Lower lobe of right lung (tissue), 2 donors: ENCODE results near the gene MEGF11. TPM values are rescaled to one million over a fixed set of nuclear protein-coding genes. Genes with fewer than 3 reads are reported as not detected.

ENCODE experiments used
- ATAC-seq, 2 donors: fragments of 200-7000 bp; cut with Tn5 transposase; one replicate each; pipeline ENCODE4 v1.9.1; 2020 to 2022; ENCODE audit warnings: mild to moderate bottlenecking in 2 of 2, moderate library complexity in 2 of 2
- DNase-seq: peaks from one replicate; pipeline ENCODE4 v3.0.0-alpha.2; 2020
- H3K27ac ChIP-seq: fragments of 200-600 bp; one replicate; pipeline ENCODE4 v1.8.0; 2022
- H3K27me3 ChIP-seq: fragments of 200-600 bp; one replicate; pipeline ENCODE4 v1.8.0; 2022; ENCODE audit warnings: low read depth
- H3K36me3 ChIP-seq: fragments of 200-600 bp; one replicate; pipeline ENCODE4 v1.8.0; 2022; ENCODE audit warnings: mild to moderate bottlenecking
- H3K4me1 ChIP-seq: fragments of 200-600 bp; one replicate; pipeline ENCODE4 v1.8.0; 2022
- H3K4me3 ChIP-seq: fragments of 200-600 bp; one replicate; pipeline ENCODE4 v1.8.0; 2022; ENCODE audit warnings: mild to moderate bottlenecking
- H3K9me3 ChIP-seq: fragments of 200-600 bp; one replicate; pipeline ENCODE4 v1.8.0; 2022
- CTCF ChIP-seq: fragments of 200-600 bp; IDR thresholded peaks from one replicate; pipeline ENCODE4 v1.8.0; 2022; ENCODE audit warnings: antibody characterized with exemption, mild to moderate bottlenecking
- intact Hi-C: fragments of 100-400 bp; cut with DNase I; formaldehyde crosslinking; loops from one replicate; pipeline ENCODE4 v1.11.0; 2022
- total RNA-seq: library from RNA; stranded (reverse); fragmentation: NEBNext Ultra II Directional; extraction: Animal tissue kit (Norgen Biotek cat#: 25700); gene quantifications from one replicate; pipeline ENCODE4 v1.2.1, GENCODE V29; 2021
- donor health status: DM: no; HTN: yes; CAD: no; lungs with severe emphysema.

Gene MEGF11
- total RNA-seq, 1 donor from 2014 or later = not detected

- Histone ChIP-seq H3K27me3 (no peaks in the 10 kb centered on the region), H3K4me3 (no peak overlapping the region), H3K27ac (no peak overlapping the region), H3K36me3 (no peaks in the 10 kb centered on the region), H3K4me1 (no peaks in the 10 kb centered on the region), H3K9me3 (peaks cover 2% of the 10 kb centered on the region)
- no peak for TF ChIP-seq CTCF
- intact Hi-C loops = no loop called here
- ATAC-seq (no peak), DNase-seq (no peak)
Observed at GRCh38 chr15:66089509-66089908, 164.0 kb downstream of the MEGF11 start.

- no peak for DNase-seq
- Histone ChIP-seq H3K27me3 (no peaks in the 10 kb centered on the region), H3K27ac (no peak overlapping the region), H3K36me3 (no peaks in the 10 kb centered on the region), H3K4me3 (no peak overlapping the region), H3K4me1 (no peaks in the 10 kb centered on the region), H3K9me3 (peaks cover 6% of the 10 kb centered on the region)
- no peak for TF ChIP-seq CTCF
- ATAC-seq = peak; percentile 32 to 41
- intact Hi-C loops = no loop called here
Observed at GRCh38 chr15:66089049-66089448, 164.5 kb downstream of the MEGF11 start.

- Histone ChIP-seq H3K27me3 (no peaks in the 10 kb centered on the region), H3K4me3 (no peak overlapping the region), H3K9me3 (peaks cover 7% of the 10 kb centered on the region), H3K36me3 (no peaks in the 10 kb centered on the region), H3K27ac (no peak overlapping the region), H3K4me1 (no peaks in the 10 kb centered on the region)
- intact Hi-C loops = no loop called here
- ATAC-seq (no peak), DNase-seq (no peak)
- TF ChIP-seq CTCF = no peak
Observed at GRCh38 chr15:66085128-66085527, 168.4 kb downstream of the MEGF11 start.

- Histone ChIP-seq H3K27me3 (no peaks in the 10 kb centered on the region), H3K36me3 (no peaks in the 10 kb centered on the region), H3K4me3 (no peak overlapping the region), H3K4me1 (no peaks in the 10 kb centered on the region), H3K9me3 (peaks cover 7% of the 10 kb centered on the region), H3K27ac (no peak overlapping the region)
- DNase-seq (no peak), ATAC-seq (no peak)
- intact Hi-C loops = no loop called here
- TF ChIP-seq CTCF = no peak
Observed at GRCh38 chr15:66084704-66085103, 168.8 kb downstream of the MEGF11 start.

GRCh38 chr15:66080717-66081398 is 172.7 kb downstream of the MEGF11 start:
- intact Hi-C loops = no loop called here
- Histone ChIP-seq H3K36me3 (no peaks in the 10 kb centered on the region), H3K27ac (no peak overlapping the region), H3K4me1 (no peaks in the 10 kb centered on the region), H3K9me3 (peaks cover 7% of the 10 kb centered on the region), H3K4me3 (no peak overlapping the region), H3K27me3 (peaks cover 17% of the 10 kb centered on the region)
- no peak for DNase-seq
- no peak for ATAC-seq
- TF ChIP-seq CTCF = no peak
